NT2/D1 (cell line): ENCODE data around the gene SCN3A.

ENCODE experiments used
- YY1 ChIP-seq: IDR thresholded peaks from 2 replicates; pipeline ENCODE4 v1.6.1; 2011; ENCODE audit not compliant: insufficient read length, insufficient read depth
- ZNF274 ChIP-seq: IDR thresholded peaks from 2 replicates; pipeline ENCODE4 v1.6.1; 2011; ENCODE audit warnings: mild to moderate bottlenecking, low read depth, low read length

- TF ChIP-seq ZNF274 = no peak
- no peak for TF ChIP-seq YY1
Measured at GRCh38 chr2:165214093-165214492, 10.2 kb upstream of the SCN3A start.
